Measurements from ENCODE around the gene KLRG1. TPM values are rescaled to one million over a fixed set of nuclear protein-coding genes. Genes with fewer than 3 reads are reported as not detected.

KLRG1 gene
- total RNA-seq, 1 experiment from 2014 or later = 2.1 TPM

GRCh38 chr12:9022592-9022991 lies 33.2 kb downstream of the KLRG1 start:
- no peak overlapping the region for H3K18ac ChIP-seq (ENCODE audit: insufficient read length, low read depth, low read length)
- no peak overlapping the region for H3K14ac ChIP-seq (ENCODE audit: insufficient read depth, low read length)
- H3K79me1 ChIP-seq (ENCODE audit: insufficient read depth, low read depth, low read length, poor library complexity, severe bottlenecking) = no peaks in the 10 kb centered on the region
- WGBS (ENCODE audit: extremely low coverage, insufficient read length, low lambda C conversion rate) = no CpG with 5 or more reads among the region's 2 CpGs
- H2AFZ ChIP-seq (ENCODE audit: low read length) = no peak overlapping the region
- H3K9ac ChIP-seq (ENCODE audit: extremely low read depth, insufficient read length, low read length) = no peak overlapping the region
- H3K27ac ChIP-seq (ENCODE audit: insufficient read length, low read depth, low read length) = no peak overlapping the region
- no peak overlapping the region for H3T11ph ChIP-seq (ENCODE audit: low read length)
- no peak for DNase-seq
- H3K4me1 Mint-ChIP-seq = no peaks in the 10 kb centered on the region
- no peaks in the 10 kb centered on the region for H3K79me2 ChIP-seq (ENCODE audit: insufficient read depth, low read length)
- no peaks in the 10 kb centered on the region for H3K4me1 ChIP-seq (ENCODE audit: insufficient read depth, low read length)
- no peak overlapping the region for H3K56ac ChIP-seq (ENCODE audit: insufficient read length, low read depth, low read length)
- TF ChIP-seq CTCF (conservative IDR thresholded peaks at IDR 0.05) = no peak
- peaks cover 3 to 14% of the 10 kb centered on the region in 2 experiments; a peak in 4 of 5 replicates for H3K9me3 Mint-ChIP-seq
- no peaks in the 10 kb centered on the region for H3K23me2 ChIP-seq (ENCODE audit: insufficient read length, low read depth, low read length, poor library complexity, severe bottlenecking)
- H2BK5ac ChIP-seq (ENCODE audit: insufficient read length, low read length) = no peak overlapping the region
- H4K5ac ChIP-seq (ENCODE audit: insufficient read length, low read depth, low read length) = no peak overlapping the region
- H3K36me3 Mint-ChIP-seq (ENCODE audit: insufficient read depth in 1 of 3, low read depth in 3 of 3) = no peaks in the 10 kb centered on the region; a peak in 2 of 7 replicates
- H2BK20ac ChIP-seq (ENCODE audit: low read depth, low read length, poor library complexity, severe bottlenecking) = no peak overlapping the region
- no peak overlapping the region for H2BK12ac ChIP-seq (ENCODE audit: insufficient read length, low read depth, low read length)
- H3K9me3 ChIP-seq (ENCODE audit: control insufficient read depth, low read depth, low read length) = no peaks in the 10 kb centered on the region
- H4K91ac ChIP-seq (ENCODE audit: insufficient read length, low read depth, low read length) = no peak overlapping the region
- H3K4me3 Mint-ChIP-seq = no peak overlapping the region
- H3K4ac ChIP-seq (ENCODE audit: low read depth, low read length) = no peak overlapping the region
- H4K8ac ChIP-seq (replicated peaks; ENCODE audit: insufficient read length, low read depth, low read length) = no peak overlapping the region
- H3K27me3 ChIP-seq (ENCODE audit: insufficient read depth, low read length) = no peaks in the 10 kb centered on the region
- H3K27me3 Mint-ChIP-seq (ENCODE audit: low read depth) = no peaks in the 10 kb centered on the region
- H3K23ac ChIP-seq (ENCODE audit: insufficient read length, low read depth, low read length) = no peak overlapping the region
- H3K4me2 ChIP-seq (ENCODE audit: insufficient read depth, insufficient read length, low read length) = no peak overlapping the region
- no peak overlapping the region for H2BK15ac ChIP-seq (ENCODE audit: low read depth, low read length)
- H3K27ac Mint-ChIP-seq = no peak overlapping the region
- H2AK5ac ChIP-seq (ENCODE audit: insufficient read length, low read length) = no peak overlapping the region
- H4K20me1 ChIP-seq (ENCODE audit: control insufficient read depth, insufficient read depth, insufficient read length) = no peaks in the 10 kb centered on the region
- H2BK120ac ChIP-seq (ENCODE audit: low read depth, low read length, poor library complexity, severe bottlenecking) = no peak overlapping the region
